Lower leg skin (tissue), 3 donors: ENCODE measurements around the gene DAAM2.

Source experiments
- CTCF ChIP-seq, 3 donors: fragments of 450-650 bp; IDR thresholded peaks; one replicate each; pipeline ENCODE4 v1.5.1; 2016; ENCODE audit warnings: antibody characterized with exemption in 3 of 3, mild to moderate bottlenecking in 3 of 3, moderate library complexity in 2 of 3
- POLR2A ChIP-seq, 2 donors: fragments of 450-650 bp; IDR thresholded peaks; one replicate each; pipeline ENCODE4 v1.6.1; 2016 to 2017; ENCODE audit warnings: antibody characterized with exemption in 2 of 2, mild to moderate bottlenecking in 1 of 2, moderate library complexity in 1 of 2

- no peak for TF ChIP-seq CTCF (IDR thresholded peaks at IDR 0.05)
- no peak for TF ChIP-seq POLR2A (IDR thresholded peaks at IDR 0.05)
These were observed 47.3 kb downstream of the DAAM2 start for GRCh38 chr6:39839445-39839844.
